Caco-2 (cell line): Measurements from ENCODE around the gene GLIS1. TPM values are rescaled to one million over a fixed set of nuclear protein-coding genes. Genes with fewer than 3 reads are reported as not detected.
"Not testable (repeated sequence)": the region's sequence is repeated elsewhere in the genome, so short reads cannot be mapped to it uniquely, and the experiment has no call there.

Experiments used
- BruUV-seq: library from RNA; stranded (reverse); fragments of 400-500 nt; replicated peaks from 2 replicates; lab custom pipeline; 2021; lab: Mats Ljungman, UMichigan
- CTCF ChIA-PET: fragments of 300-600 bp; sonication (Branson Sonifier 250); formaldehyde crosslinking; loops from one replicate; lab custom pipeline; 2022; ENCODE audit warnings: antibody characterized with exemption; lab: Charles Lee
- POLR2A ChIA-PET: fragments of 300-600 bp; sonication (Branson Sonifier 250); formaldehyde crosslinking; loops from one replicate; lab custom pipeline; 2022; ENCODE audit warnings: antibody characterized with exemption; lab: Charles Lee
- DNase-seq, 2 experiments: peaks; one replicate each; pipeline versions ENCODE4 v3.0.0 to v3.0.0-alpha.2; 2020 to 2022
- H3K27me3 ChIP-seq: replicated peaks from 2 replicates; pipeline ENCODE4 v1.6.0; 2011; ENCODE audit warnings: low read length; ENCODE audit not compliant: control insufficient read depth, insufficient read depth
- H3K36me3 ChIP-seq: 2 replicates; pipeline ENCODE4 v1.5.1; 2011; ENCODE audit warnings: low read length; ENCODE audit not compliant: control insufficient read depth, insufficient read depth
- H3K4me1 ChIP-seq: fragments of 250-450 bp; sonication (Bioruptor Pico); 2 replicates; pipeline ENCODE4 v1.5.1; 2020; ENCODE audit warnings: mild to moderate bottlenecking
- H3K4me3 ChIP-seq: 2 replicates; pipeline ENCODE4 v1.5.1; 2011; ENCODE audit warnings: low read depth, mild to moderate bottlenecking, control low read depth, low read length
- H3K9me3 ChIP-seq: fragments of 250-450 bp; sonication (Bioruptor Pico); 2 replicates; pipeline ENCODE4 v1.5.1; 2020; ENCODE audit warnings: mild to moderate bottlenecking, moderate library complexity
- H3K27ac Mint-ChIP-seq: one replicate; pipeline ENCODE4 v1.8.0; 2022; ENCODE audit warnings: mixed read lengths; ENCODE audit not compliant: unreplicated experiment
- H3K27me3 Mint-ChIP-seq: one replicate; pipeline ENCODE4 v1.8.0; 2022; ENCODE audit warnings: mixed read lengths; ENCODE audit not compliant: insufficient read depth, unreplicated experiment
- H3K36me3 Mint-ChIP-seq: one replicate; pipeline ENCODE4 v1.8.0; 2022; ENCODE audit warnings: mild to moderate bottlenecking, mixed read lengths; ENCODE audit not compliant: insufficient read depth, unreplicated experiment
- H3K4me1 Mint-ChIP-seq: one replicate; pipeline ENCODE4 v1.8.0; 2022; ENCODE audit warnings: low read depth, mixed read lengths; ENCODE audit not compliant: unreplicated experiment
- H3K4me3 Mint-ChIP-seq: one replicate; pipeline ENCODE4 v1.8.0; 2022; ENCODE audit warnings: mild to moderate bottlenecking, moderate library complexity, mixed read lengths; ENCODE audit not compliant: unreplicated experiment
- H3K9me3 Mint-ChIP-seq: one replicate; pipeline ENCODE4 v1.8.0; 2022; ENCODE audit warnings: mixed read lengths; ENCODE audit not compliant: unreplicated experiment
- CTCF ChIP-seq, 2 experiments: fragments of 200-600 bp in 1 of 2; IDR thresholded peaks; 1 replicate in 1 of 2; 2 replicates in 1 of 2; pipeline versions ENCODE4 v1.5.1 to v1.8.0; 2011 to 2022; ENCODE audit warnings: antibody characterized with exemption in 1 of 2, control low read depth in 1 of 2, inconsistent platforms in 1 of 2, low read depth in 1 of 2, low read length in 1 of 2, mild to moderate bottlenecking in 1 of 2, moderate library complexity in 1 of 2; ENCODE audit not compliant: insufficient read depth in 1 of 2, severe bottlenecking in 1 of 2, unreplicated experiment in 1 of 2
- intact Hi-C: fragments of 100-400 bp; cut with micrococcal nuclease; formaldehyde crosslinking; loops from one replicate; pipeline ENCODE4 v1.10.0; 2022; ENCODE audit not compliant: unreplicated experiment
- total RNA-seq: library from RNA; stranded (reverse); gene quantifications from 2 replicates; pipeline ENCODE4 v1.2.3, GENCODE V29; 2022

The GLIS1 gene
- total RNA-seq, 1 experiment from 2014 or later: not detected

GRCh38 chr1:53557830-53558738 lies 180.9 kb downstream of the GLIS1 start:
- no peaks in the 10 kb centered on the region for H3K9me3 Mint-ChIP-seq
- ChIA-PET POLR2A (no interaction called here), CTCF (interaction anchor here (0.6 kb wide), 1 partner anchor 491 kb away, joined by 4 read pairs; no protein-coding TSS in a partner anchor)
- Histone ChIP-seq H3K36me3 (no peaks in the 10 kb centered on the region), H3K4me1 (no peaks in the 10 kb centered on the region), H3K9me3 (no peaks in the 10 kb centered on the region), H3K4me3 (no peak overlapping the region), H3K27me3 (no peaks in the 10 kb centered on the region)
- no peak overlapping the region for H3K27ac Mint-ChIP-seq
- peak in 1 of 2 experiments; percentile 7 for DNase-seq
- H3K36me3 Mint-ChIP-seq: no peaks in the 10 kb centered on the region
- no peak overlapping the region for H3K4me3 Mint-ChIP-seq
- intact Hi-C loops: no loop called here
- H3K27me3 Mint-ChIP-seq: peaks cover 8% of the 10 kb centered on the region
- TF ChIP-seq CTCF (IDR thresholded peaks at IDR 0.05; ENCODE audit: insufficient read depth in 1 of 2, low read depth in 1 of 2, low read length in 1 of 2, severe bottlenecking in 1 of 2, unreplicated experiment in 1 of 2): no peak
- no TSS peak for BruUV-seq
- H3K4me1 Mint-ChIP-seq: no peaks in the 10 kb centered on the region

- H3K4me3 ChIP-seq: no peak overlapping the region
- H3K9me3 ChIP-seq: no peaks in the 10 kb centered on the region
- intact Hi-C loops: no loop called here
- no peak for TF ChIP-seq CTCF (IDR thresholded peaks at IDR 0.05; ENCODE audit: insufficient read depth in 1 of 2, low read depth in 1 of 2, low read length in 1 of 2, severe bottlenecking in 1 of 2, unreplicated experiment in 1 of 2)
- BruUV-seq: no TSS peak
- no peaks in the 10 kb centered on the region for H3K36me3 ChIP-seq
- Mint-ChIP-seq H3K27me3 (peaks cover under 1% of the 10 kb centered on the region), H3K27ac (no peak overlapping the region), H3K4me1 (no peaks in the 10 kb centered on the region), H3K9me3 (no peaks in the 10 kb centered on the region), H3K36me3 (no peaks in the 10 kb centered on the region), H3K4me3 (no peak overlapping the region)
- H3K4me1 ChIP-seq: no peaks in the 10 kb centered on the region
- ChIA-PET CTCF (no interaction called here), POLR2A (no interaction called here)
- no peaks in the 10 kb centered on the region for H3K27me3 ChIP-seq
- DNase-seq: no peak
These were observed 181.6 kb downstream of the GLIS1 start for GRCh38 chr1:53557369-53557768.

- ChIA-PET POLR2A (no interaction called here), CTCF (no interaction called here)
- BruUV-seq: no TSS peak
- no peaks in the 10 kb centered on the region for H3K36me3 Mint-ChIP-seq
- Histone ChIP-seq H3K27me3 (no peaks in the 10 kb centered on the region), H3K4me1 (no peaks in the 10 kb centered on the region), H3K9me3 (no peaks in the 10 kb centered on the region), H3K36me3 (no peaks in the 10 kb centered on the region), H3K4me3 (no peak overlapping the region)
- peaks cover 3% of the 10 kb centered on the region for H3K27me3 Mint-ChIP-seq
- DNase-seq: peak in 1 of 2 experiments; percentile 3
- H3K27ac Mint-ChIP-seq: no peak overlapping the region
- H3K4me3 Mint-ChIP-seq: no peak overlapping the region
- H3K9me3 Mint-ChIP-seq: no peaks in the 10 kb centered on the region
- intact Hi-C loops: no loop called here
- H3K4me1 Mint-ChIP-seq: no peaks in the 10 kb centered on the region
- TF ChIP-seq CTCF (IDR thresholded peaks at IDR 0.05; ENCODE audit: insufficient read depth in 1 of 2, low read depth in 1 of 2, low read length in 1 of 2, severe bottlenecking in 1 of 2, unreplicated experiment in 1 of 2): no peak
These were observed 182.2 kb downstream of the GLIS1 start for GRCh38 chr1:53556657-53557227.

- H3K27me3 ChIP-seq, POLR2A ChIA-PET, H3K27me3 Mint-ChIP-seq, H3K4me1 Mint-ChIP-seq, H3K4me3 Mint-ChIP-seq, H3K4me3 ChIP-seq, BruUV-seq, H3K27ac Mint-ChIP-seq, intact Hi-C loops, H3K36me3 ChIP-seq, H3K9me3 ChIP-seq, H3K36me3 Mint-ChIP-seq, CTCF ChIA-PET, H3K9me3 Mint-ChIP-seq, H3K4me1 ChIP-seq: not testable (repeated sequence)
- DNase-seq: peak in 1 of 2 experiments; percentile 2
These were observed 183.2 kb downstream of the GLIS1 start for GRCh38 chr1:53555620-53556326.
